Prostate gland (tissue), 2 donors: Measurements from ENCODE around the gene CNIH1.

ENCODE experiments used
- POLR2AphosphoS5 ChIP-seq: sonication (generic); formaldehyde crosslinking; IDR thresholded peaks from one replicate; pipeline ENCODE4 v1.6.1; 2017; ENCODE audit warnings: antibody characterized with exemption
- TF ChIP-seq, protein P1 (sequence below), 4 experiments: fragments of 200-600 bp in 2 of 4; fragments of 450-650 bp in 2 of 4; sonication (generic) in 2 of 4; IDR thresholded peaks; 1 replicate in 3 of 4; 2 replicates in 1 of 4; pipeline ENCODE4 v1.5.1; 2016 to 2019; ENCODE audit warnings: antibody characterized with exemption in 4 of 4, mild to moderate bottlenecking in 2 of 4, moderate library complexity in 2 of 4

DNA sequence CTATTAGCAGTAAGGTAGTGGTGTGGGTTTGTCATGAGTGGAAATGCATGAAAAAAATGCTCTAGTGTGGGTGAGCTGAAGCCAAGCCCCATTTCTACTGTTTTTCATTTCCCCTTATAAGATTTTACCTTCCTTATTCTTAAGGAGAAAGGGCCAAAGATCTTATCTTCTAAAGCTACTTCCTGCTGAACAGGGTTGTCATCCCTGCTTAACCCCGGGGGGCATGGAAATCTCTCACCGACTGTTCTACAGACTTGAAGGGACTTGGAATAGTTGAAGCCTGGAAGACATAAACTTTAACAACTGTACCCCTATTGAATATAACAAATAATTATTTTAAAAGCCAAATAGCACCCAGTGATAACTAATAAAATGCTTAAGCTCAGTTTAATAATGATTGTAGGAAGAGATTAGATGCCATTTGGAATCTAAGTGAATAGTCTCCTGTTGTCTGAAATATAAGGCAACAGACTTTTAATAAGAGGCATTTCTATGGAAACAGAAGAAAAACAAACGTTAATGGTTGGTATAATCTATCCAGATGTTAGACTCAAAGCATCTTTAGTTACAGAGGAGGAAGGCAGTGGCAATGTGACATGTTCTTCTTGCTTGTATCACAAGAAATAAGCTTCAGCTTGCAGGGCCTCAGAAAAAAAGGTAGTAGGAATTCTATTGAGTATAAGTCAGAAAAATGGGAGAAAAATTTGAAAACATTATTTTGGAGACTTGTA is 49.4 kb upstream of the CNIH1 start:
- TF ChIP-seq, protein P1, sequence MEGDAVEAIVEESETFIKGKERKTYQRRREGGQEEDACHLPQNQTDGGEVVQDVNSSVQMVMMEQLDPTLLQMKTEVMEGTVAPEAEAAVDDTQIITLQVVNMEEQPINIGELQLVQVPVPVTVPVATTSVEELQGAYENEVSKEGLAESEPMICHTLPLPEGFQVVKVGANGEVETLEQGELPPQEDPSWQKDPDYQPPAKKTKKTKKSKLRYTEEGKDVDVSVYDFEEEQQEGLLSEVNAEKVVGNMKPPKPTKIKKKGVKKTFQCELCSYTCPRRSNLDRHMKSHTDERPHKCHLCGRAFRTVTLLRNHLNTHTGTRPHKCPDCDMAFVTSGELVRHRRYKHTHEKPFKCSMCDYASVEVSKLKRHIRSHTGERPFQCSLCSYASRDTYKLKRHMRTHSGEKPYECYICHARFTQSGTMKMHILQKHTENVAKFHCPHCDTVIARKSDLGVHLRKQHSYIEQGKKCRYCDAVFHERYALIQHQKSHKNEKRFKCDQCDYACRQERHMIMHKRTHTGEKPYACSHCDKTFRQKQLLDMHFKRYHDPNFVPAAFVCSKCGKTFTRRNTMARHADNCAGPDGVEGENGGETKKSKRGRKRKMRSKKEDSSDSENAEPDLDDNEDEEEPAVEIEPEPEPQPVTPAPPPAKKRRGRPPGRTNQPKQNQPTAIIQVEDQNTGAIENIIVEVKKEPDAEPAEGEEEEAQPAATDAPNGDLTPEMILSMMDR (IDR thresholded peaks at IDR 0.05): no peak
- TF ChIP-seq POLR2AphosphoS5: no peak
